ENCODE results near the gene RAB35. TPM values are rescaled to one million over a fixed set of nuclear protein-coding genes. Genes with fewer than 3 reads are reported as not detected.

RAB35 gene
- total RNA-seq, 2 donors from 2014 or later, result 13.4 to 17.6 TPM

DNA sequence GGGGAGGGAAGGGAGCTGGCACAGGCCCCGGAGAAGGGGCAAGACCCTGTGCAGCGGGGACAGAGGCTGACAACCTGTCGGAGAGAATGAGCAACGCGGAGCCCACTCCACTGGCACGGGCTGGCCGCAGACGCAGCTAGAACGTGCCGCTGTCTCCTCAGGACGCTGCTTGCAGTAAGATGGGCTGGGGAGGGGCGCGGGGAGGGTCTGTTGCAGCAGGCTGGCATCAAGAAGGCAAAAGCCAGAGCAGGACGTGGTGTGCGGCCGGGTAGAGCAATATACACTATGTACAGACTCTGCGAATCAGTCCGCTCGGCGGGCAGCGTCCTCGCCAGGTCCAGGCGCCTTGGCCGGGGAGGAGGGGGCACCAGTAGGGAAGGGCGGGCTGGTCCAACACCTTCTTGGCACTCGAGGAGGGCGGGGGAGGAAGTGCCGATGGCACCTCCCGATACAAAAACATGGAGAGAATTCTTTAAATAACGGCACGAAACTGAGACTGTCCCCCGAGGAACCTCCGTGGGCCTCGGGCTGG is 19.8 kb downstream of the RAB35 start:
- Histone ChIP-seq H3K4me3 (no peak overlapping the region), H3K4me1 (peaks cover 0 to 19% of the 10 kb centered on the region in 2 donors), H3K27me3 (no peaks in the 10 kb centered on the region), H3K36me3 (peaks cover 26% of the 10 kb centered on the region), H3K9me3 (no peaks in the 10 kb centered on the region), H3K27ac (no peak overlapping the region)
- TF ChIP-seq, protein P1, sequence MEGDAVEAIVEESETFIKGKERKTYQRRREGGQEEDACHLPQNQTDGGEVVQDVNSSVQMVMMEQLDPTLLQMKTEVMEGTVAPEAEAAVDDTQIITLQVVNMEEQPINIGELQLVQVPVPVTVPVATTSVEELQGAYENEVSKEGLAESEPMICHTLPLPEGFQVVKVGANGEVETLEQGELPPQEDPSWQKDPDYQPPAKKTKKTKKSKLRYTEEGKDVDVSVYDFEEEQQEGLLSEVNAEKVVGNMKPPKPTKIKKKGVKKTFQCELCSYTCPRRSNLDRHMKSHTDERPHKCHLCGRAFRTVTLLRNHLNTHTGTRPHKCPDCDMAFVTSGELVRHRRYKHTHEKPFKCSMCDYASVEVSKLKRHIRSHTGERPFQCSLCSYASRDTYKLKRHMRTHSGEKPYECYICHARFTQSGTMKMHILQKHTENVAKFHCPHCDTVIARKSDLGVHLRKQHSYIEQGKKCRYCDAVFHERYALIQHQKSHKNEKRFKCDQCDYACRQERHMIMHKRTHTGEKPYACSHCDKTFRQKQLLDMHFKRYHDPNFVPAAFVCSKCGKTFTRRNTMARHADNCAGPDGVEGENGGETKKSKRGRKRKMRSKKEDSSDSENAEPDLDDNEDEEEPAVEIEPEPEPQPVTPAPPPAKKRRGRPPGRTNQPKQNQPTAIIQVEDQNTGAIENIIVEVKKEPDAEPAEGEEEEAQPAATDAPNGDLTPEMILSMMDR (IDR thresholded peaks at IDR 0.05), result no peak
- DNase-seq (ENCODE audit: low spot score), result no peak

DNA sequence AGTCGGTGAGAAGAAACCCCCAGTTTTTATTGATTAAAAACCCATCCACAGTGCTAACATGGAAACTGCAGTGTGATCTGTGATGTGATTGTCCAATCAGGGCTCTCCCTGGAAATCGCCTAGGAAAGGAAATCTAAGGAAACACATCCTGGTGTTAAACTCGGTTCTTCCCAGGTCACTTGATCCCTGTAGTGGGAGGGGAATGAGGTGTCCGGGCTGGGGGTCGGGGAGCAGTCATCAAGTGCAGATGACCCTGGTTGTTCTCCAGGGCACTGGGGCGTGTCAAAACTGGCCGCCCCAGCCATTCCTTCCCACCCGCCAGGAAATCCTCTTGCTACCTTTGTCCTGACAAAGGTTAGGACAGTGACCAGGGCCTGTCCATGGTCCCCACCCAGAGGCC is 20.8 kb downstream of the RAB35 start:
- H3K9me3 ChIP-seq, result no peaks in the 10 kb centered on the region
- TF ChIP-seq, protein P1 (IDR thresholded peaks at IDR 0.05), result no peak
- H3K4me3 ChIP-seq, result no peak overlapping the region
- H3K36me3 ChIP-seq, result peaks cover 26% of the 10 kb centered on the region
- DNase-seq (ENCODE audit: low spot score), result no peak
- peaks cover 0 to 9% of the 10 kb centered on the region in 2 donors for H3K4me1 ChIP-seq
- H3K27ac ChIP-seq, result no peak overlapping the region
- H3K27me3 ChIP-seq, result no peaks in the 10 kb centered on the region

DNA sequence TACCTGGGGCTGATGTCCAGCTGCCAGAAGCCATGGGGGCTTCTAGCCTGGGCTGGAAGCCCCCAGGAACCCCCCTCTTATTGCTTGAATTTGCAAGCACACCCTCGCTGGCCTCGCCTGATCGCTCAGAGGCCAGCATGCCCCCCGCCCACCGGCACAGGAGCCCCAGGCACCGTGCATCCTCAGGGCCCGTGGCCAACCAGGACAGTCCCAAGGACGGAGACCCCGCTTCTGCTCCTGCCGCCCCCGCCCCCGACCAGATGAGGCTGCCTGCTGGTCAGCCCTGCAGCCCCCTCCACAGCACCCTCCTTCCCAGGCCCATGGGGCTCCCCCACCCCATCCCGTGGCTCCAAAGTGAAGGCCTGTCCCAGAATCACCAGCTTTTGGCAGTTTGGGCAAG is 21.2 kb downstream of the RAB35 start:
- no peak for DNase-seq (ENCODE audit: low spot score)
- Histone ChIP-seq H3K4me1 (peaks cover 0 to 5% of the 10 kb centered on the region in 2 donors), H3K27me3 (no peaks in the 10 kb centered on the region), H3K27ac (no peak overlapping the region), H3K9me3 (no peaks in the 10 kb centered on the region), H3K4me3 (no peak overlapping the region), H3K36me3 (peaks cover 26% of the 10 kb centered on the region)
- TF ChIP-seq, protein P1 (IDR thresholded peaks at IDR 0.05), result no peak

DNA sequence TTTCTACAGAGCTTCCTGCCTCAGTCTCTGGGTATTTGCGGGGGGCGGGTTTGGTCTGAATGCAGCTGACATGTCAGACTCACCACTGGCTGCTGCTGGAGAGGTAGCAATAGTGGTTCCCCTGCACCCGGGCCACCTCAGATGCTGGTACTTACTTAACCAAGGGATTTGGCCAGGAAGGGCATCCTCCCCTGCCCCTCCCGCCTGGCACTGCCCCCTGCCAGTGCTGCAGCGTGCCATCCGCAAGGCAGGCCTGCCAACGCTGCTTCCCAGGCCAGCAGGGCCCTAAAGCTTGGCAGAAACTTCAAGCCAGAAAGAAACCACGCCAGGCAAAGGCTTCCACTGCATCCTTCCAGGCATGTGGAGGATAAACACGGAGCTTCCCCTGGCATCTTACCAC is 22.1 kb downstream of the RAB35 start:
- Histone ChIP-seq H3K4me1 (no peaks in the 10 kb centered on the region), H3K4me3 (no peak overlapping the region), H3K36me3 (peaks cover 26% of the 10 kb centered on the region), H3K27ac (no peak overlapping the region), H3K9me3 (no peaks in the 10 kb centered on the region), H3K27me3 (no peaks in the 10 kb centered on the region)
- TF ChIP-seq, protein P1 (IDR thresholded peaks at IDR 0.05), result no peak
- DNase-seq (ENCODE audit: low spot score), result no peak

DNA sequence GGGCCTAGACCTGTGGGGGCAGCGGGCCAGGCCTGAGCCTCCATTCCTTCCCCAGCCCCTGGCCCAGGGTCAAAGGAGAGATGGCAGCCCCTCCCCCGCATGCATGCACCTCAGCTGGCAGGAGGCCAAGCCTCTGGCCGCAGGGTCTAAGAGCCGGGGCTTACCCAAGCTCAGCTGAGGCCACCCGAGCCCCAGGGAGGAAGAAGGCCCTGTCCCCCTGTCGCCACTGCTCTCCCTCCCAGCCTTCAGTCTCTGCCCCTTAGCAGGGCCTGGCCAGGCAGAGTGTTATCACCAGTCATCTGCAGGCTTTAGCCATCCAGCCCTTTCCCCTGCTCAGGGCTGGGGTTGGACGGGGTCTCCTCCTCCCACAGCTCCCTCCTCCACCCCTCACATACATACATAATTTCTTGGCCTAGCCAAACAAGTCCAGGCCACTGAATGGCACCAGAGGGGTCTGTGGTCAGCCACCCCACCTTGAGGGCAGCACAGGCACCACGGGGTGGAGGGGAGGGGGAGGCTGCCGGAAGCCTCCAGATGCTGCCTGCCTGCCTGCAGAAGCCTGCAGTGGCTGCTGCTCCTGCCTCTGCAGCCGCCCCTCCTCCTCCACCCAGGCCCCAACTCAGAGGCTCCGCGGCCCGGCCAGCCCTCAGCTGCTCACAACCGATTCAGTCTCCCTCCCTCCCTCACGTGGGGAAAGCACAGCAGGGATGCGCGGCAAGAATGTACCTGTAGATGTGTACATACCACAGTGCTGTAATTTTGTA is 22.8 kb downstream of the RAB35 start:
- no peaks in the 10 kb centered on the region for H3K9me3 ChIP-seq
- H3K27me3 ChIP-seq, result no peaks in the 10 kb centered on the region
- no peak overlapping the region for H3K4me3 ChIP-seq
- no peak overlapping the region for H3K27ac ChIP-seq
- no peak for DNase-seq (ENCODE audit: low spot score)
- H3K36me3 ChIP-seq, result peaks cover 25% of the 10 kb centered on the region
- no peaks in the 10 kb centered on the region for H3K4me1 ChIP-seq
- TF ChIP-seq, protein P1 (IDR thresholded peaks at IDR 0.05), result no peak

DNA sequence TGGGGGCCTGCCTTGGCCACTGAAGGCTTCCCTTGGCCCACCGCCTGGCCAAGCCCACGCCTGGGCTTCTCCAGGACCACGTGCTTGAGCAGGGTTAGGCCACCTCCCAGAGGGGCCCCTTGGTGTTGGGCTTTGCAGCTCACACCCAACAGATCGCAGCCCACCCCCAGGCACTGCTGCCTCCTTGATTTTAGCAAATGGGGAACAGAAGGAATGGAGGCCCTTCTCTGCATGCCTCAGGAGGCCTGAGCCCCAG is 23.3 kb downstream of the RAB35 start:
- H3K4me3 ChIP-seq, result no peak overlapping the region
- TF ChIP-seq, protein P1 (IDR thresholded peaks at IDR 0.05), result no peak
- peaks cover 20% of the 10 kb centered on the region for H3K36me3 ChIP-seq
- no peaks in the 10 kb centered on the region for H3K27me3 ChIP-seq
- no peaks in the 10 kb centered on the region for H3K9me3 ChIP-seq
- no peak overlapping the region for H3K27ac ChIP-seq
- H3K4me1 ChIP-seq, result no peaks in the 10 kb centered on the region
- no peak for DNase-seq (ENCODE audit: low spot score)

All from right atrium auricular region (tissue), 2 donors.